Activated CD4-positive, alpha-beta T cell treated with anti-CD3 and anti-CD28 coated beads, Interleukin-2, amount 50 U/mL, for 24 hours (primary cell): Measurements from ENCODE around the gene NT5C3A.
A peak's percentile ranks its signal among the peaks of the same experiment; 100 is the strongest.

Experiments
- DNase-seq, 2 donors: peaks; one replicate each; pipeline ENCODE4 v3.0.0-alpha.2; 2020; ENCODE audit warnings: low read depth in 1 of 2, low spot score in 1 of 2

NT5C3A gene

GRCh38 chr7:33075818-33076518 lies 13.4 kb upstream of the NT5C3A start:
- DNase-seq, result no peak

GRCh38 chr7:33073243-33073642 lies 10.7 kb upstream of the NT5C3A start:
- no peak for DNase-seq

DNA sequence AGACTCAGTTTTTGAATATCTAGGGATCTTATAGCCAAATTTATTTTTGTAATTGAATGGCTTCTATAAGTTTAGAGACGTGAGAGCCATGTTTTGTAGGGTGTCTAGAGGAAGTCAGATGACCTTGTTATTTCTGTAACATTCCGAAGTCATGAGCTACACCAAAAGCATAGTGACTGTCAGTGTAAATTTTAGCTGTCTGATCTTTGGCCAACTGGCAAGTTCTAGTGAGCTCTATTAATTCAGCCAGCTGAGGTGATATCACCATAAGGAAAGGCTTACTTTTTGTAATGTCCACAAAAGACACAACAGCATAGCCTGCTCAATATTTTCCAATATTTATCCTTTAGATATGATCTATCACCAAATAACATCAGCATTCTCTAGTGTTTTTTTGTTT lies 9.9 kb upstream of the NT5C3A start:
- DNase-seq, result no peak

- no peak for DNase-seq
Observed at GRCh38 chr7:33070831-33071230, 8.3 kb upstream of the NT5C3A start.

DNA sequence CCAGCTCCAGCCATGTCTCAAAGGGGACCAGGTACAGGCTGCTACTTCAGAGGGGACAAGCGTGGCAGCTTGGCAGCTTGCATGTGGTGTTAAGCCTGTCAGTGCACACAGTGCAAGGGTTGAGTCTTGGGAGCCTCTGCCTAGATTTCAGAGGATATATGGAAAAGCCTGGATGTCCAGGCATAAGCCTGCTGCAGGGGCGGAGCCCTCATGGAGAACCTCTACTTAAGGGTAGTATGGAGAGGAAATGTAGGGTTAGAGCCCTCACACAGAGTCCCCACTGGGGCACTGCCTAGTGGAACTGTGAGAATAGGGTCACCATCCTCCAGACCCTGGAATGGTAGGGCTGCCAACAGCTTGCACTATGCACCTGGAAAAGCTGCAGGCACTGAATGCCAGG lies 7.7 kb upstream of the NT5C3A start:
- no peak for DNase-seq

- no peak for DNase-seq
Observed at GRCh38 chr7:33067921-33068320, 5.3 kb upstream of the NT5C3A start.

DNA sequence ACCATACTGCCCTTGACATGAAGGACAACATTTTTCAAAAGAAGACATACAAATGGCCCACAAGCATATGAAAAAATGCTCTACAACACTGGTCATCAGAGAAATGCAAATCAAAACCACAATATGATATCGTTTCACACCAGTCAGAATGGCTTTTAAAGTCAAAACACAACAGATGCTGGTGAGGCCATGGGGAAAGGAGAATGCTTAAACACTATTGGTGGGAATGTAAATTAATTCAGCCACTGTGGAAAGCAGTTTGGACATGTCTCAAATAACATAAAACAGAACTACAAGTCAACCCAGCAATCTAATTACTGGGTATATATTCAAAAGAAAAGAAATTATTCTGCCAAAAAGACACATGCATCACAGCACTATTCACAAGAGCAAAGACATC lies 4.2 kb upstream of the NT5C3A start:
- no peak for DNase-seq

GRCh38 chr7:33065981-33066380 lies 3.4 kb upstream of the NT5C3A start:
- DNase-seq, result no peak

- peak; percentile 85 to 89 for DNase-seq
Observed at GRCh38 chr7:33062782-33063443, 337 bp upstream of the NT5C3A start.

DNA sequence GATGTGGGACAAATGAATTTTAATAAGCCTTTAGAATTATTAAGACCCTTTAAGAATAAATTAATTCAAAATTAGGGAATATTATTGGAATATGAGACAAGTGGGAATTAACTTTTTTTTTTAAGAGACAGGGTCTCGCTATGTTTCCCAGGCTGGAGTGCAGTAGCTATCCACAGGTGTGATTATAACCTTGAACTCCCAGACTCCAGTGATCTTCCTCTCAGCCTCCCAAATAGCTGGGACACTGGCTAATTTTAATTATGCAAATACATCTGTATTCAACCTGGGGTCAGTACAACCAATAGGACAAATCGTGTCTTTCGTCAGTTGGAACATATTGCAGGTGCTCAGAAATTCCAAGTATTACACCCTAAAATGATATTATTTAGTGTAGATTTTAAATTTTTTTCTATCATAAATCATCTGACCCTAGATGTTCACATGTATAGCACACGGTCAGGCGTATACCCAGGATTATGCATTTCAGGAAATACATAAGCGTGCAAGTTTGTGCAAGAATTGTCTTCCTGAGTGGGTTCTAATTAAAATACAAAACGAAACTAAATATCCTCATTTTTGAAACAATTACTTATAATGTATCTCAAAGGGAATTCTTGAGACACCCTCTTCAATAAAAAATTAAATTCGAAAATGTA lies 1.2 kb downstream of the NT5C3A start:
- DNase-seq, result no peak

- no peak for DNase-seq
Observed at GRCh38 chr7:33059635-33060034, 2.9 kb downstream of the NT5C3A start.

GRCh38 chr7:33055158-33055557 lies 7.4 kb downstream of the NT5C3A start:
- no peak for DNase-seq

DNA sequence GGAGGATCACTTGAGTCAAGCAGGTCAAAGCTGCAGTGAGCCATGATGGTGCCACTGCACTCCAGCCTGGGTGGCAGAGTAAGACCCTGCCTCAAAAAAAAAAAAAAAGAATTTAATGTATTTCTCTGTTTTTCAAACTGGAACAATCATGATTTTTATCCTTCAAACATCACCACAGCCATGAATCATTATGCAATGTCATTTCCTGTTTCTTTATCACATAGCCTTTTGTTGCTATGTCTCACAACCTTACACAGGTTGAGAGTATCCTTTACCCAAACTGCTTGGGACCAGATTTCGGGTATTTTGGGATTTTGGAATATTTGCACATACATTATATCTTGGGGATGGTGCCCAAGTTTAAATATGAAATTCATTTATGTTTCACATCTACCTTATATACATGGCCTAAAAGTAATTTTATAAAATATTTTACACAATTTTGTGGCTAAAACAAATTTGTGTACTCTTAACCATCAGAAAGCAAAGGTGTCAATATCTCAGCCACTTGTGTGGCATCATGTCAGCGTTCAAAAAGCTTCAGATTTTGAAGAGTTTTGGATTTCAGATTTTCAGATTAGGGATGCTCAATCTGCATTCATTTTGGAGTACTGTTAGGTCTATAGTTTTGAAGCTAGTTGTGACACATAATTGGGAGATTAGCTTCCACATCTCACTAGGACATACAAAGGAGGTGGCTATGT lies 8.2 kb downstream of the NT5C3A start:
- peak in 1 of 2 donors; percentile 4 for DNase-seq

DNA sequence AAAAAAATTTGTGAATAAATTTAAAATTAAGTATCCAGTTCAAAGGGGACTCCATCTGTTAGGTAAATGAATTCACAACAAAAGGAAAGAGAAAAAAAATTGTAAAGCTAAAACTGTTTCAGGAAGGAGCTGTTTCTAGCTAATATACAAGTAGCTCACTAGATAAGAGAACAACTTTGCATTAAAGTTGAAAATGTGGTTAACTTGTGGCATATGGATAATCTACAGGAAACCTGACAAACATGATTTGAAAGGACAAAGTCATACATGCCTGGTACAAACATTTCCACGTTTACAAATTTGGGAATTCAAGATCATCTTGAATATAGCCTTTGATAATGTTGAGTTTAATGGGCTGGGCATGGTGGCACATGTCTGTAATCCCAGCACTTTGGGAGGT lies 8.9 kb downstream of the NT5C3A start:
- DNase-seq, result no peak

- DNase-seq, result peak in 1 of 2 donors; percentile 11
Observed at GRCh38 chr7:33050535-33051318, 11.8 kb downstream of the NT5C3A start.

GRCh38 chr7:33048704-33049103 lies 13.9 kb downstream of the NT5C3A start:
- DNase-seq, result no peak

DNA sequence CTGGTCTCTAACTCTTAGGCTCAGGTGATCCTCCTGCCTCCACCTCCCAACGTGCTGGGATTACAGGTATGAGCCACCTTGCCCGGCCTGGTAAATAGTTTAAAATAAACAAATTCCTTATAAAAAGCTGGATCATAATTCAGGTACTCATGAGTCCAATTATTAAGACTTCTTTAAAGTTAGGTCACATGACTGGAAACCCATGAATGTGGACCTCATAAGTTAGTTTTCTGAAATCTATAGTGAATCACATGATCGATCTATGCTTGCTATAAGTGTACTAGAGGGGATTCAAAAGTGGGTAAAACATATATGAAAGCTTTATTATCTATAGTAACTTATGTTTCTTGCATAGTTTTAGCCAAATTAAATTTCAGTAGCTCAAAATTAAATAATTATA lies 14.3 kb downstream of the NT5C3A start:
- no peak for DNase-seq

- no peak for DNase-seq
Observed at GRCh38 chr7:33044986-33045385, 17.6 kb downstream of the NT5C3A start.

- no peak for DNase-seq
Observed at GRCh38 chr7:33044401-33044718, 18.2 kb downstream of the NT5C3A start.

DNA sequence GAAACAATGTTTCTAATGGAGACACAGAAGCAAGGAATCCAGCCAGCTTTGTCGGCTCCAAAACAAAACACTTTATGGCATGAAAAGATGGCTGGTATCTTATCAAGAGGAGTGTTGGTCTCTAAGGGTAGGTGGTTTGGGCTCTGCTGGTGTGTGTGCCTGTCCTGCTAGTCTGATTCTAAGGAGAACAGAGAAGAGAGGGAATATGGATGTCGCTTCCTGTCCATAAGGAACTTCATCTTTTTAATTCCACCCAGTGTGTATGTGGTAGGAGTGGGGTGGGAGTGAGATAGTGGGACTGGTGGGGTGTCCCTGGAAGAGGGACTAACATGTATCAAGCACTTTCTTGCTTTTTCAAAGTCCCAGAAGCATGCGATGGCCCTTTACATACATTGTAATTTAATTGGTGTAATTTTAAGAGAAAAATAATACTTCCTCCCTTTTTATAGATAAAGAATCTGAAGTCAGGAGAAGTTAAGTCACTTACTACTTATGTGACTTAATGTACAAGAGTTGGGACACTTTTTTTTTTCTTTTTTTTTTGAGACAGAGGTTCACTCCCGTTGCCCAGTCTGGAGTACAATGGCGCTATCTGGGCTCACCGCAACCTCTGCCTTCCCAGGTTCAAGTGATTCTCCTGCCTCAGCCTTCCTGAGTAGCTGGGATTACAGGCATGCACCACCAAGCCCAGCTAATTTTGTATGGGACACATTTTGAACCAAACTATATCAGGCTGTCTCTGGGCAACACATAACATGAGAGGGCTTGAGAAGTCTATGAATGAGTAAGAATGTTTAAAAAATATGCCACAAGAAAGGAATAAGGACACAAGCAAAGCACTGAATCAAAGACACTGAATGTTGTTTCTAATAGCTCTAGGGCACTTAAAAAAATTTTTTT lies 18.8 kb downstream of the NT5C3A start:
- no peak for DNase-seq
